ENCODE measurements around the gene SLC22A8. TPM values are rescaled to one million over a fixed set of nuclear protein-coding genes. Genes with fewer than 3 reads are reported as not detected.

The SLC22A8 gene
- total and polyA plus RNA-seq, 2 experiments from 2014 or later: not detected

- no peaks in the 10 kb centered on the region; the same call in 2 of the 3 replicates for H3K36me3 Mint-ChIP-seq (ENCODE audit: low read depth)
- Histone ChIP-seq H3K4me3 (no peak overlapping the region), H3K9me2 (ENCODE audit: insufficient read depth) (no peaks in the 10 kb centered on the region), H3F3A (replicated peaks; ENCODE audit: low read depth) (no peaks in the 10 kb centered on the region), H2AFZ (peak overlapping the region; percentile 83), H4K20me1 (replicated peaks; ENCODE audit: insufficient read depth) (no peaks in the 10 kb centered on the region), H3K4me1 (ENCODE audit: insufficient read depth) (no peaks in the 10 kb centered on the region; the same call in 1 of the 2 replicates), H3K36me3 (ENCODE audit: insufficient read depth) (no peaks in the 10 kb centered on the region), H3K4me2 (0 out of 2 replicates have a peak overlapping the region, but pooled peaks have one; percentile 18), H3K27ac (ENCODE audit: low read depth) (no peak overlapping the region), H3K27me3 (ENCODE audit: insufficient read depth) (no peaks in the 10 kb centered on the region; the same call in 1 of the 2 replicates), H3K79me2 (replicated peaks; ENCODE audit: insufficient read depth) (no peaks in the 10 kb centered on the region)
- DNase-seq (ENCODE audit: low spot score) (no peak), ATAC-seq (no peak)
- no peak for TF ChIP-seq ZNF462 (CRISPR knock-in tag; IDR thresholded peaks at IDR 0.05)
- TF ChIP-seq NANOG (IDR thresholded peaks at IDR 0.05; ENCODE audit: borderline replicate concordance): no peak
- TF ChIP-seq CREB1 (CRISPR knock-in tag; IDR thresholded peaks at IDR 0.05; ENCODE audit: low read depth): no peak
- TF ChIP-seq EZH2phosphoT487 (IDR thresholded peaks at IDR 0.05; ENCODE audit: unreplicated experiment): no peak
- no peak for TF ChIP-seq ETS1 (IDR thresholded peaks at IDR 0.05)
- TF ChIP-seq ZNF331 (CRISPR knock-in tag; IDR thresholded peaks at IDR 0.05; ENCODE audit: low read depth): no peak
- no peak for TF ChIP-seq ZNF114 (CRISPR knock-in tag; IDR thresholded peaks at IDR 0.05)
- TF ChIP-seq EZH2 (IDR thresholded peaks at IDR 0.05; ENCODE audit: low read depth, unreplicated experiment): no peak
- TF ChIP-seq, protein P1, sequence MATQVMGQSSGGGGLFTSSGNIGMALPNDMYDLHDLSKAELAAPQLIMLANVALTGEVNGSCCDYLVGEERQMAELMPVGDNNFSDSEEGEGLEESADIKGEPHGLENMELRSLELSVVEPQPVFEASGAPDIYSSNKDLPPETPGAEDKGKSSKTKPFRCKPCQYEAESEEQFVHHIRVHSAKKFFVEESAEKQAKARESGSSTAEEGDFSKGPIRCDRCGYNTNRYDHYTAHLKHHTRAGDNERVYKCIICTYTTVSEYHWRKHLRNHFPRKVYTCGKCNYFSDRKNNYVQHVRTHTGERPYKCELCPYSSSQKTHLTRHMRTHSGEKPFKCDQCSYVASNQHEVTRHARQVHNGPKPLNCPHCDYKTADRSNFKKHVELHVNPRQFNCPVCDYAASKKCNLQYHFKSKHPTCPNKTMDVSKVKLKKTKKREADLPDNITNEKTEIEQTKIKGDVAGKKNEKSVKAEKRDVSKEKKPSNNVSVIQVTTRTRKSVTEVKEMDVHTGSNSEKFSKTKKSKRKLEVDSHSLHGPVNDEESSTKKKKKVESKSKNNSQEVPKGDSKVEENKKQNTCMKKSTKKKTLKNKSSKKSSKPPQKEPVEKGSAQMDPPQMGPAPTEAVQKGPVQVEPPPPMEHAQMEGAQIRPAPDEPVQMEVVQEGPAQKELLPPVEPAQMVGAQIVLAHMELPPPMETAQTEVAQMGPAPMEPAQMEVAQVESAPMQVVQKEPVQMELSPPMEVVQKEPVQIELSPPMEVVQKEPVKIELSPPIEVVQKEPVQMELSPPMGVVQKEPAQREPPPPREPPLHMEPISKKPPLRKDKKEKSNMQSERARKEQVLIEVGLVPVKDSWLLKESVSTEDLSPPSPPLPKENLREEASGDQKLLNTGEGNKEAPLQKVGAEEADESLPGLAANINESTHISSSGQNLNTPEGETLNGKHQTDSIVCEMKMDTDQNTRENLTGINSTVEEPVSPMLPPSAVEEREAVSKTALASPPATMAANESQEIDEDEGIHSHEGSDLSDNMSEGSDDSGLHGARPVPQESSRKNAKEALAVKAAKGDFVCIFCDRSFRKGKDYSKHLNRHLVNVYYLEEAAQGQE (IDR thresholded peaks at IDR 0.05; ENCODE audit: unreplicated experiment): no peak
- TF ChIP-seq, protein P2, sequence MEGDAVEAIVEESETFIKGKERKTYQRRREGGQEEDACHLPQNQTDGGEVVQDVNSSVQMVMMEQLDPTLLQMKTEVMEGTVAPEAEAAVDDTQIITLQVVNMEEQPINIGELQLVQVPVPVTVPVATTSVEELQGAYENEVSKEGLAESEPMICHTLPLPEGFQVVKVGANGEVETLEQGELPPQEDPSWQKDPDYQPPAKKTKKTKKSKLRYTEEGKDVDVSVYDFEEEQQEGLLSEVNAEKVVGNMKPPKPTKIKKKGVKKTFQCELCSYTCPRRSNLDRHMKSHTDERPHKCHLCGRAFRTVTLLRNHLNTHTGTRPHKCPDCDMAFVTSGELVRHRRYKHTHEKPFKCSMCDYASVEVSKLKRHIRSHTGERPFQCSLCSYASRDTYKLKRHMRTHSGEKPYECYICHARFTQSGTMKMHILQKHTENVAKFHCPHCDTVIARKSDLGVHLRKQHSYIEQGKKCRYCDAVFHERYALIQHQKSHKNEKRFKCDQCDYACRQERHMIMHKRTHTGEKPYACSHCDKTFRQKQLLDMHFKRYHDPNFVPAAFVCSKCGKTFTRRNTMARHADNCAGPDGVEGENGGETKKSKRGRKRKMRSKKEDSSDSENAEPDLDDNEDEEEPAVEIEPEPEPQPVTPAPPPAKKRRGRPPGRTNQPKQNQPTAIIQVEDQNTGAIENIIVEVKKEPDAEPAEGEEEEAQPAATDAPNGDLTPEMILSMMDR (conservative IDR thresholded peaks at IDR 0.05; ENCODE audit: low read depth in 2 of 2): no peak
- TF ChIP-seq JUNB (IDR thresholded peaks at IDR 0.05; ENCODE audit: unreplicated experiment): no peak
- TF ChIP-seq POLR2AphosphoS5 (IDR thresholded peaks at IDR 0.05; ENCODE audit: low read depth): no peak
- peaks cover 9% of the 10 kb centered on the region for H3K4me1 Mint-ChIP-seq
- peaks cover 16% of the 10 kb centered on the region for H3K9me3 Mint-ChIP-seq
- no peak overlapping the region for H3K27ac Mint-ChIP-seq
- H3K4me3 Mint-ChIP-seq: no peak overlapping the region
- peaks cover 7% of the 10 kb centered on the region for H3K27me3 Mint-ChIP-seq (ENCODE audit: insufficient read depth, low read depth, poor library complexity)
Observed at GRCh38 chr11:63023222-63023814, 7.7 kb upstream of the SLC22A8 start.

All from GM23338 (cell line).